HG03558 (cell line): ENCODE measurements around the gene JMY.

Experiments
- ATAC-seq: cut with Tn5 transposase; IDR thresholded peaks from one replicate; pipeline ENCODE4 v1.9.1; 2021; ENCODE audit warnings: moderate number of reproducible peaks; ENCODE audit not compliant: unreplicated experiment; ENCODE audit errors: extremely low read depth

JMY gene

DNA sequence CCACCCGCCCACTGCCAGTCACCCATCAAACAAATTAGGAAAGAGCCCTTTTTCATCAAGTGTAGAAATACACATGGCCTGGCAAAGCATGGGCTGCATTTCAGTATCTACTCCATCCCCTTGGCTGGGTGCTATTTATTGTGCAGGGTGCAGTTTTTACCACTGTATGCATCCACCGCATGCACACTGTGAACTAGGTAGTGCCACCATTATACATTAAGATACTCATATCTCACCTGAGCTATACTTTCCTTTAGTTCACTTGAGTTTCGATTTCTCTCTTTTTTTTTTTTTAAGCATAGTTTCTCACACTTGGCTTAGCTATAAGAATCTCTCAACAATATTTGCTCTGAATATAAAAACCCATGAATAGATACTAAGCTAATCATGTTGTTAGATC lies 49.4 kb downstream of the JMY start:
- no peak for ATAC-seq

DNA sequence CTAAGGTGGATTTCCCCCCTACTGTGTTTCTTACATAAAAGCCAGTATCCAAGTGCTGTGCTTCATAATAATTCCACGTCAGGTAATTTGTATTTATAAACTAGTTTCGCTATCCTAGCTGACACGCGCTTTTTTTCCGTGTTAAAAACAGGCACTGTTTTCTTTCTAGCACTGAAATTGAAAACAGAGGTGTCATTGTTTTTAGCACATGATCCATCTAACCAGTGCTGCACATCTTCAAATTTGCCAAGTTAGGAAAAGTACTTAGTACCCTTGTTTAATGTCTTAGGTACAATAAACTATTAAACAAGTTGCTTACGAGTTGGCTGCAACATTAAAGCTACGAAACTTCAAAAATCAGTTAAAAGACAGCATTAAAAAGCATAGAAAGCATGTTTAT lies 49.9 kb downstream of the JMY start:
- ATAC-seq, result no peak

- ATAC-seq, result no peak
These were observed 51.4 kb downstream of the JMY start for GRCh38 chr5:79287380-79287779.

DNA sequence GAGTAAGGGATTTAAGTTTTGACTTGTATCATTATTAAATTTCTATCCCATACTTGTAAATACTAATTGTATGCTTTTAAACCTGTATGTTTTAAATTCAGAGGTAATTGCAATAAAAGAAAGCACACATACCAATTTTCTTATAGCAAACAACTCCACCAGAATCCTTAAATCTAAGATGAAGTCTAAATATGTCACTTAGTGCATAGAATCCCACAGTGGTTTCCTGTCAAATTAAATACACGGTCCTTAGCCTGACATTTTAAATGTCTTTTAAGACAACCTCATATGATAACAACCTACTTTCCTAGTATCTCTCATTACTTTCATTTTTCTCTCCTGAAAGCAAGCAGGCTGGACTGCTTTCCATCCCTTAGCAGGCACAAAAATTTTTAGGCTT lies 52.0 kb downstream of the JMY start:
- ATAC-seq, result no peak

DNA sequence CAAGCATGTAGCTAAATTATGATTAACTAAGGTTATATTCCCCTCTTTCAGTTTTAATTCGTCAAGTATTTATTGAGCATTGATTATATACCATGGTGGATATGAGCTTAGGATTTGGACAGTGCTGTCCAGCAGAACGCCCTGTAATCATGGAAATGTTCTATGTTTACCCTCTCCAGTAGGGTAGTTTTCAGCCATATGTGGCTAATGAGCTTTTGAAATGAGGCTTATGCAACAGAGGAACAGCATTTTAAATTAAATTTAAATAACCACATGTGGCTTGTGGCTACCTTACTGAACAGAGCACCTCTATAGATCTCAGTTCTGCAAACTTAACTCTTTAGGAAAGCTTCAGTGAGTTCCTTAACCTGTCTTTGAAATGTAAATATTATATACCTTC lies 59.1 kb downstream of the JMY start:
- no peak for ATAC-seq

DNA sequence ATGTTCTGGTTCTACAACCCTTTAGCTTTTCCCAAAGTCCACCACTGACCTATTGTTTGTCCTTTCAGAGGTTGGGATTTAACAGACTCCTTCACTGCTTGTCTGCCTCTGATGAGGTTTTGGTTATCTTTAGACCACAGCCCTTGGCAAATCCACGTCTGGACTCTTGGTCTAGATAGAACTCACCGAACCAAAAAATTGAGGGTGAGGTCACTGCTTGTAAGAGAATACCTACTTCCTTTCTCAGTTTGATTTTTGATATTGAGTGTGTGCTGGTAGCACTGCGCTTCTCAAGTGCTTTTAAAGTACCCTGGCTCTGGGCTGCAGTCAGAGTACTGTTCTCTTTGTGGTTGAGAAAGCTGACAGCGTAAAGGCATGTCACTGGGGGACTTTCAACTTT lies 61.7 kb downstream of the JMY start:
- ATAC-seq, result no peak

GRCh38 chr5:79301046-79301712 lies 65.2 kb downstream of the JMY start:
- ATAC-seq, result no peak

GRCh38 chr5:79302454-79302853 lies 66.5 kb downstream of the JMY start:
- no peak for ATAC-seq

DNA sequence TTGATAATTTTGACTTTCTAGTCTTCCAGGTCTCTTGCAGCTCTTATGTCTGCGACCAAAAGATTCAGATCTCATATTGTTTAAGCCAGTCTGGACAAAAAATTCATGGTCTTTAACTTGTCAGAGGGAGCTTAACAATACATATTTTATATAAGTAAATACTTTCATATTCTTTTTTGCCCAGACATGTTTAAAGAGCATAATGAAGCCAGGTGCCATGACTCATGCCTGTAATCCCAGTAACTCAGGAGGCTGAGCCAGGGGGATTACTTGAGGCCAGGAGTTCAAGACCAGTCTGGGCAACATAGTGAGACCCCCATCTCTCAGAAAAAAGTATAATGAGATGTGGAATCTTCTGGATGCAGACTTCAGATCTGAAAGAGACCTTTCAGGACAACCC lies 69.8 kb downstream of the JMY start:
- no peak for ATAC-seq

DNA sequence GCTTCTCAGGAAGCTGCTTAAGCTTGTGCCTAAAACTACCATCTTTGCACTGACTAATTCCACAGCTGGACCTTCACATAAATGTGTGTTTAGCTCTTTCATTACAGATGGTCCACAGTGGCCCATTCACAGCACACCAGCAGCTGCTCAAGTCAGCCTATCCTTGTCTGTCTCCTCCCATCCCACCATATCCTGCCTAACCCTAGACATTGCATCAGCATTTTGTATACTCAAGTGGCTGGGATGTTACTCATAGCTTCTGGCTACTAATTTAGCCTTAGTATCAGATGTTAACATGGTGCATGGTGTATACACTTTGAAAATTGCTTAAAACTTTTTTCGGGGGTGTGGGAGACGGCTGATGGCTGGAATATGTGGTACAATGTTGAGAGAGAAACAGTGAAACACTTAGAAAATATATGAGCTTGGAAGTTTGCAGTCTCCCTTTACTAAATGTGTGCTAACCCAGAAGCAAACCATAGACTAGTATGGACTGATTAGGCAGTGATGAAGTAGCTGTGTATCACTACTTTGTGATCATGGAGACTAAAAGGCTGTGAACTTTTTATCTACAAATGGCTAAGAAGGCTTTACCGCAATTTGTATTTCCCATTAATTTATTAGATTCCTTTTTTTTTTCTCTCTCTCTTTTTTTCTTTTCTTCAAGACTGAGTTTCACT lies 83.1 kb downstream of the JMY start:
- no peak for ATAC-seq

DNA sequence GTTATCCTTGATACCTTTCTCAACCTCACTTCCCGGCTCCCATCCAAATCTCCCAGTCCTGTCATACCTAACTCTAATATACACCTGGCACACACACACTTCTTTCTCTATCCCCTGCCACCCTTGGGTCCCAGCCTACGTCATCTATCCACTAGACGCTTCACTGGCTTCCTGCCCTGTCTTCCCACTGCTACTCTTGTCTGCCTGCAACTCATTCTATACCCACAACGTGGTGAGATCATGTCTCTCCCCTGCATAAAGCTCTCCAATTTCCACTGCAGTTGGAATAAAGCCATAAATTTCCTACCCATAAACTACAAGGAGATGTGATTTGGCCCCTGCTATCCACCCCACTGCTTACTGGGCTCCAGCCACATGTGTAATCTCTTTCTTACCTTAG lies 93.5 kb downstream of the JMY start:
- ATAC-seq, result no peak

- no peak for ATAC-seq
These were observed 94.1 kb downstream of the JMY start for GRCh38 chr5:79330071-79330470.

- ATAC-seq, result no peak
These were observed 98.1 kb downstream of the JMY start for GRCh38 chr5:79333852-79334557.

- no peak for ATAC-seq
These were observed 110.5 kb downstream of the JMY start for GRCh38 chr5:79346420-79346824.

DNA sequence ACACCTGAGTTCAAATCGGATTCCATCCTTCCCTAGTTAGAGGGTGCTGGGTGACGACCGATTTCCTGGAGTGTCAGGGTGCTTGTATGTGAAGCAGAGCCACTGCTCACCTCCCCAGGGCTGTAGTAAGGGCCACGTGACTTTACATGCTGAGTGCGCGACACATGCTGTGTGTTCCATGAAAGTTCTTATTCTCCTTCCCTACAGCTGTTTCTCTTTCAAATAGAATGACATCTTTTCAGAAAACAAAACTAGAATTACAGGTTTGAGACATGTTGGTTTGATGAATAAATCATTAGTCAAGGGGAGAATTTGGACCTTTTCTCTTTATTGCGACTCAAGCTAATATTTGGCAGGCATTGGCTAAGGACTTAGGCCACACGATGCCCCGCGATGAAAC lies 113.1 kb downstream of the JMY start:
- no peak for ATAC-seq

DNA sequence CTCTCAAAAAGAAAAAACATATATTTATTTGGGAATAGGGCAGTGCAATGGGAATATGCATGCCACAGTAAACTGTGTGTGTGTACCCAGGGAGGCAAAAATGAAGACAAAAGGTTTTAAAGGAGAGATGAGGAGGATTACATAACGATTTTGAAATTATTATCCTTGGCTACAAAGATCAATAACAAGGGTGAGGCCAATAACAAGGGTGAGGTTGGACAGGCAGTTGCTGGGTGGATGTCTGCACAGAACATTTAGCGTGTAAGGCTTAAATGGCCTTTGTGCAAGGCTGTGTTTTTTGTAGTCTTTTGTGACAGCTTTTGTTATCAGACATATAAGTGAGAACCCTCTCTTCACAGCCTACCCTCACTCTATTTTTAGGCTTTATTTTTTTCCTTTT lies 114.0 kb downstream of the JMY start:
- ATAC-seq, result no peak

DNA sequence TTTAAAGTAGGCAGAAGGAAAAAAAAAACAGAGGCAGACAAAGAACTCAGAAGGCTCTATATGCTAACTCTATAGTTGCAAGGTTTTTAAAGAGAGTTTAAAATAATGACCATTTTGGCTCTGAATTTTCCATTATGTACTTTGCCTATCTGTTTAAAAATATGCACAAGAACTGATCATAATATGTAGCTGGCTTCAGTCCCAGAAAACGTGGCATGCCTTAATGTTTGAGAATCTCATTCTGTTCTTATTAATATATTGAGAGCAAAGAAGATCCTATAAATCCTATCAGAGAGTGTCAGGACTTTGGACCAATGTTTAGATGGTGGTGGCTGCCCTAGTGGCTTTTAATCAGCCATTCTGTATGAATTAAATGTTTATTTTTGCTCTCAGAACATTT lies 121.5 kb downstream of the JMY start:
- ATAC-seq, result no peak
